Parathyroid adenoma (tissue), 2 donors: ENCODE data around the gene MAGI3.
"Not testable (repeated sequence)": the region's sequence is repeated elsewhere in the genome, so short reads cannot be mapped to it uniquely, and the experiment has no call there.

Experiments
- H2AFZ ChIP-seq: fragments of 300-600 bp; sonication (generic); one replicate; pipeline ENCODE4 v1.7.0; 2017; ENCODE audit warnings: antibody characterized with exemption, mild to moderate bottlenecking
- H3K27ac ChIP-seq: fragments of 300-600 bp; sonication (generic); one replicate; pipeline ENCODE4 v1.7.0; 2017
- H3K27me3 ChIP-seq: fragments of 300-600 bp; sonication (generic); one replicate; pipeline ENCODE4 v1.7.0; 2017; ENCODE audit warnings: low read length; ENCODE audit not compliant: control insufficient read depth, insufficient read depth
- H3K36me3 ChIP-seq: fragments of 300-600 bp; sonication (generic); one replicate; pipeline ENCODE4 v1.7.0; 2017; ENCODE audit warnings: low read length; ENCODE audit not compliant: control insufficient read depth, insufficient read depth
- H3K4me1 ChIP-seq: fragments of 300-600 bp; sonication (generic); one replicate; pipeline ENCODE4 v1.7.0; 2017; ENCODE audit warnings: control low read depth
- H3K4me2 ChIP-seq: fragments of 300-600 bp; sonication (generic); one replicate; pipeline ENCODE4 v1.7.0; 2017; ENCODE audit warnings: low read length
- H3K4me3 ChIP-seq: fragments of 300-600 bp; sonication (generic); one replicate; pipeline ENCODE4 v1.7.0; 2017; ENCODE audit warnings: low read depth, low read length
- H3K79me2 ChIP-seq: fragments of 300-600 bp; sonication (generic); one replicate; pipeline ENCODE4 v1.7.0; 2017; ENCODE audit warnings: control low read depth
- H3K9ac ChIP-seq: fragments of 300-600 bp; sonication (generic); one replicate; pipeline ENCODE4 v1.7.0; 2017; ENCODE audit warnings: mild to moderate bottlenecking
- H3K9me3 ChIP-seq: fragments of 300-600 bp; sonication (generic); one replicate; pipeline ENCODE4 v1.7.0; 2017; ENCODE audit warnings: low read length; ENCODE audit not compliant: control insufficient read depth
- TF ChIP-seq, protein P1 (sequence below): fragments of 300-600 bp; sonication (generic); IDR thresholded peaks from one replicate; pipeline ENCODE4 v1.7.0; 2017; ENCODE audit warnings: antibody characterized with exemption, mild to moderate bottlenecking
- donor health status: primary hyperparathyroidism.

The MAGI3 gene

DNA sequence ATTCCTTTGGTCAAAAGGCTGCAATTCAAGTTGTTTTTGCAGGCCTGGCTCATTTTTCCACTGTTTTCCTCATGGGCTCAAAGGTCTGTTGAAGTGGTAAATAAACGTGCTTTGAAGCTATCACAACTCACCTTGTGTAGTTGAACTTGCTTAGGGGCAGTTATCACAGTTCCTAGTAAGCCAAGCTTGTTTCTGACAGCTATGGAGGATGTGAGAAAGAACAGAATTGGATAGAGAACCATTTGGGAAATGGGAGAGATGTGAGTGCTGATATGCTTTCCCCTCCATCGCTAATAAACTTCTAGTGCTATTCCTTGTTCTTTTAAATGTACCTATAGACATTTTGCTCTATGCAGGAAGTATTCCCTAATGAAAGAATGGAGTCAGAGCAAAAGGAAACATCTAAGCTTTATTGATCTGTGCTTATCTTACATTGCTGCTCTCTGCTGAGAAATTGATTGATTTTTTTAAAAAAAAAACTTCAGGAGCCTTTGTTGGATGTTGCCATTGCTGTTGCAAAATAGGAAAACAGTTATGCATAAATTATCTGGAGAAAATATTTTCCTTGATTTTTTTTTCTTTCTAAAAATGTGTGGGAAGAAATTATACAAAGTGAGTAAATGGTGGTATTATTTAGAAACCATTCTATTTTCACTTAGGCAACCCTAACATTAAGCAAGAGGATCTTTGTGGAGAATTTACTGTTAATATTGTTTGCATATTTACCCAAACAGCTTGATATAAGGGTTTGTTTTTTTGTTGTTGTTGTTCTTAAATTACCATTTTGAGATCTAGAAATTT, 118.2 kb downstream of the MAGI3 start:
- Histone ChIP-seq H2AFZ (no peak overlapping the region), H3K36me3 (no peaks in the 10 kb centered on the region), H3K9ac (no peak overlapping the region), H3K79me2 (no peaks in the 10 kb centered on the region), H3K4me3 (no peak overlapping the region), H3K27me3 (no peaks in the 10 kb centered on the region), H3K27ac (no peak overlapping the region), H3K4me1 (no peaks in the 10 kb centered on the region), H3K4me2 (no peak overlapping the region), H3K9me3 (no peaks in the 10 kb centered on the region)
- TF ChIP-seq, protein P1, sequence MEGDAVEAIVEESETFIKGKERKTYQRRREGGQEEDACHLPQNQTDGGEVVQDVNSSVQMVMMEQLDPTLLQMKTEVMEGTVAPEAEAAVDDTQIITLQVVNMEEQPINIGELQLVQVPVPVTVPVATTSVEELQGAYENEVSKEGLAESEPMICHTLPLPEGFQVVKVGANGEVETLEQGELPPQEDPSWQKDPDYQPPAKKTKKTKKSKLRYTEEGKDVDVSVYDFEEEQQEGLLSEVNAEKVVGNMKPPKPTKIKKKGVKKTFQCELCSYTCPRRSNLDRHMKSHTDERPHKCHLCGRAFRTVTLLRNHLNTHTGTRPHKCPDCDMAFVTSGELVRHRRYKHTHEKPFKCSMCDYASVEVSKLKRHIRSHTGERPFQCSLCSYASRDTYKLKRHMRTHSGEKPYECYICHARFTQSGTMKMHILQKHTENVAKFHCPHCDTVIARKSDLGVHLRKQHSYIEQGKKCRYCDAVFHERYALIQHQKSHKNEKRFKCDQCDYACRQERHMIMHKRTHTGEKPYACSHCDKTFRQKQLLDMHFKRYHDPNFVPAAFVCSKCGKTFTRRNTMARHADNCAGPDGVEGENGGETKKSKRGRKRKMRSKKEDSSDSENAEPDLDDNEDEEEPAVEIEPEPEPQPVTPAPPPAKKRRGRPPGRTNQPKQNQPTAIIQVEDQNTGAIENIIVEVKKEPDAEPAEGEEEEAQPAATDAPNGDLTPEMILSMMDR, result no peak

DNA sequence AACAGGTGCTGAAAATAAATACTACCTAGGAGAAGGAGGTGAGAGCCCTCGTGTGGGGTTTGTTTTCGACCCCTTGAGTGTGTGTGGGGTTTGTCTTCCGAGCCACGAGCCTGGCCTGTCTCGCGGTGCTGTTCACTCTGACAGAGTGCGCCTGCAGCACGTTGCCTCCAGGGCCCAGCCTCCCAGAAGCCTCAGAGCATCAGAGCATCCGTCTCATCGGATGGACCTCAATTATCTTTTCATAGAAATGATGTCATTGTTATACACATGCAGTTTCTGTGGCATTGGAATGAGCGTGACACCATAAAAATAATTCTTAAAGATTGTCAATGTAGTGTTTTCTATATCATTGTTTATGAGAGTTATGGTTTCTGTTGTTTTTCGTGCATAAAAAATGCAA, 119.5 kb downstream of the MAGI3 start:
- H3K79me2 ChIP-seq, H3K27me3 ChIP-seq, H3K4me2 ChIP-seq, H3K9me3 ChIP-seq, H3K9ac ChIP-seq, H3K36me3 ChIP-seq, H2AFZ ChIP-seq, H3K4me3 ChIP-seq, H3K4me1 ChIP-seq, H3K27ac ChIP-seq: not testable (repeated sequence)

DNA sequence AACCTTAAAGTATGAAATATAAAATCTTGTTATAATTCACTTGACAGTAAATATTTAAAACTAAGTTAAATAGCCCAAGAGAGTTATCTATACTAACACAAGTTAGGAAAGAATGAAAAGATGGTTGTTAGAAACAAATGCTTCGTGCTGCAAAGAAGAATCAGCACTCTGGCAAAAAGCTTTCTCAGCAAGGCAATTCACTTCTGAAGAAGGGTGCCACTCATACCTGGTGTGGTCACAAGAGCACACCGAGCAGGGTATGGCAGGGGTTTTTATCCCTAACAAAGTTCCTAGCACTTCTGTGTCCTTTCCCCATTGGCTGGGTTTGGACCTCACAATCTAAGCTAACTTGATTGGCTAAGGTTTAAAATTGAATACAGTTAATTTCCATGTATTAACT, 121.0 kb downstream of the MAGI3 start:
- no peaks in the 10 kb centered on the region for H3K27me3 ChIP-seq
- TF ChIP-seq, protein P1, result no peak
- H2AFZ ChIP-seq, result no peak overlapping the region
- H3K79me2 ChIP-seq, result no peaks in the 10 kb centered on the region
- H3K27ac ChIP-seq, result no peak overlapping the region
- no peak overlapping the region for H3K4me2 ChIP-seq
- no peaks in the 10 kb centered on the region for H3K4me1 ChIP-seq
- no peak overlapping the region for H3K9ac ChIP-seq
- H3K9me3 ChIP-seq, result no peaks in the 10 kb centered on the region
- H3K4me3 ChIP-seq, result no peak overlapping the region
- no peaks in the 10 kb centered on the region for H3K36me3 ChIP-seq

DNA sequence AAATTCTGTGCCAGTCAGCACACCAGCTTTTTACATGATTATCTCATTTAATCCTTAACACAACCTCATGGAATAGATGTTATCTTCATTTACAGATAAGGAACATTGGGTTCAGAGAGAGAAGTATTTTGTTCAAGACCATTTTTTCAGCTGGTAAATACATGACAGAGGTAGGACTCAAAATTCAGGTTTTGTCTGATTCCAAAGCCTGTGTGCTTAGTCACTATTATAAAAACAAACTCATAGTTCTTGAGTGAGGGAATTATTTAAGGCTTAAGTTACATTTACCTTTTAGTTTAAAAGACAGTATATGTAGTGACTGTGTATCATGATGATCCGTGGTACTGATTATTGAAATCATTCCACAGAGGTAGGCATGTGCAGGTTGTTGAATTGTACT, 125.2 kb downstream of the MAGI3 start:
- no peaks in the 10 kb centered on the region for H3K9me3 ChIP-seq
- no peaks in the 10 kb centered on the region for H3K4me1 ChIP-seq
- H2AFZ ChIP-seq, result no peak overlapping the region
- no peaks in the 10 kb centered on the region for H3K79me2 ChIP-seq
- TF ChIP-seq, protein P1, result no peak
- no peak overlapping the region for H3K4me3 ChIP-seq
- no peaks in the 10 kb centered on the region for H3K36me3 ChIP-seq
- no peak overlapping the region for H3K9ac ChIP-seq
- no peak overlapping the region for H3K27ac ChIP-seq
- no peak overlapping the region for H3K4me2 ChIP-seq
- H3K27me3 ChIP-seq, result no peaks in the 10 kb centered on the region

DNA sequence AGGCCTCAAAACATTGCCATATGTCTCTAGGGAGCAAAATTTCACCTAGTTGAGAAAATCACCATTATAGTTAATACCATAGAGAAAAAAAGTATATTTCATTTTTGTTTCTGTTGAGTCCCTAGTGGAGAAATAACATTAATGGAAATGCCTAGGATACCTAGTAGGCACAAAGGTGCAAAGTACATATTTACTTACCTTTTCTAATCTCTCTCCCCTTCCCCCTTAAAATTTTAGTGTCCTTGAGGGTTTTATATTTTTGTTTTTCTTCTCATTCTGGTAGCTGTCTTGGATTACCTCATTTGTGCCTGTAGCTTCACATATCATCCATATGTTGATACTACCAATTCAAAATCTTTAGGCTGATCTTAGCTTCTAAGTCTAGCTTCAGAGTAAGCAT, 127.0 kb downstream of the MAGI3 start:
- H3K4me3 ChIP-seq, result no peak overlapping the region
- no peaks in the 10 kb centered on the region for H3K27me3 ChIP-seq
- TF ChIP-seq, protein P1, result no peak
- H3K9me3 ChIP-seq, result no peaks in the 10 kb centered on the region
- no peak overlapping the region for H3K4me2 ChIP-seq
- no peaks in the 10 kb centered on the region for H3K36me3 ChIP-seq
- no peak overlapping the region for H2AFZ ChIP-seq
- no peaks in the 10 kb centered on the region for H3K79me2 ChIP-seq
- H3K9ac ChIP-seq, result no peak overlapping the region
- no peak overlapping the region for H3K27ac ChIP-seq
- no peaks in the 10 kb centered on the region for H3K4me1 ChIP-seq
